Lower leg skin (tissue), 3 donors: Measurements from ENCODE around the gene SH3BP5.

Experiments used
- POLR2A ChIP-seq, 2 donors: fragments of 450-650 bp; IDR thresholded peaks; one replicate each; pipeline ENCODE4 v1.6.1; 2016 to 2017; ENCODE audit warnings: antibody characterized with exemption in 2 of 2, mild to moderate bottlenecking in 1 of 2, moderate library complexity in 1 of 2
- TF ChIP-seq, protein P1 (sequence below), 3 donors: fragments of 450-650 bp; IDR thresholded peaks; one replicate each; pipeline ENCODE4 v1.5.1; 2016; ENCODE audit warnings: antibody characterized with exemption in 3 of 3, mild to moderate bottlenecking in 3 of 3, moderate library complexity in 2 of 3

DNA sequence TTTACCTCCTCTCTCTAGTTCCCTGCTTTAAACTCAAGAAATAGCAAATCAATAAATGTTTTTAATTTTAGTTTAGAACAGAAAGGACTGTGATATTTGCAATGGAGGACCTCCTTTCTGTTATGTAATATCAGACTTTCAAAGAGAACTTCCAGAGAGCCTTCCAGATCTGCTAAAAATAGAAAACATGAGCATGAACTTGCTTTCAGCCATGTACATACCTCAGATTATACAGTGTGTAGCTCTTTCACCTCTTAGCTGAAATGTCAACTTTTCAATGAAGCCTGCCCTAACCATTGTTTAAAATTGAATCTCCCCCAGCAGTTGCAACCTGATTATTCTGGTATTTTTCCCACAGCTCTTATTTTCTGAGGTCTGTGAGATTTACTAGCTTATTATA, 113.7 kb downstream of the SH3BP5 start:
- TF ChIP-seq, protein P1, sequence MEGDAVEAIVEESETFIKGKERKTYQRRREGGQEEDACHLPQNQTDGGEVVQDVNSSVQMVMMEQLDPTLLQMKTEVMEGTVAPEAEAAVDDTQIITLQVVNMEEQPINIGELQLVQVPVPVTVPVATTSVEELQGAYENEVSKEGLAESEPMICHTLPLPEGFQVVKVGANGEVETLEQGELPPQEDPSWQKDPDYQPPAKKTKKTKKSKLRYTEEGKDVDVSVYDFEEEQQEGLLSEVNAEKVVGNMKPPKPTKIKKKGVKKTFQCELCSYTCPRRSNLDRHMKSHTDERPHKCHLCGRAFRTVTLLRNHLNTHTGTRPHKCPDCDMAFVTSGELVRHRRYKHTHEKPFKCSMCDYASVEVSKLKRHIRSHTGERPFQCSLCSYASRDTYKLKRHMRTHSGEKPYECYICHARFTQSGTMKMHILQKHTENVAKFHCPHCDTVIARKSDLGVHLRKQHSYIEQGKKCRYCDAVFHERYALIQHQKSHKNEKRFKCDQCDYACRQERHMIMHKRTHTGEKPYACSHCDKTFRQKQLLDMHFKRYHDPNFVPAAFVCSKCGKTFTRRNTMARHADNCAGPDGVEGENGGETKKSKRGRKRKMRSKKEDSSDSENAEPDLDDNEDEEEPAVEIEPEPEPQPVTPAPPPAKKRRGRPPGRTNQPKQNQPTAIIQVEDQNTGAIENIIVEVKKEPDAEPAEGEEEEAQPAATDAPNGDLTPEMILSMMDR (IDR thresholded peaks at IDR 0.05): no peak
- no peak for TF ChIP-seq POLR2A (IDR thresholded peaks at IDR 0.05)
